C4-2B (cell line): ENCODE data around the gene TPSAB1.

ENCODE experiments used
- CTCF ChIP-seq: fragments of 450-650 bp; conservative IDR thresholded peaks from 2 replicates; pipeline ENCODE4 v1.5.1; 2017; ENCODE audit warnings: mild to moderate bottlenecking
- ZFX ChIP-seq: fragments of 450-650 bp; IDR thresholded peaks from 2 replicates; pipeline ENCODE4 v1.6.1; 2017

DNA sequence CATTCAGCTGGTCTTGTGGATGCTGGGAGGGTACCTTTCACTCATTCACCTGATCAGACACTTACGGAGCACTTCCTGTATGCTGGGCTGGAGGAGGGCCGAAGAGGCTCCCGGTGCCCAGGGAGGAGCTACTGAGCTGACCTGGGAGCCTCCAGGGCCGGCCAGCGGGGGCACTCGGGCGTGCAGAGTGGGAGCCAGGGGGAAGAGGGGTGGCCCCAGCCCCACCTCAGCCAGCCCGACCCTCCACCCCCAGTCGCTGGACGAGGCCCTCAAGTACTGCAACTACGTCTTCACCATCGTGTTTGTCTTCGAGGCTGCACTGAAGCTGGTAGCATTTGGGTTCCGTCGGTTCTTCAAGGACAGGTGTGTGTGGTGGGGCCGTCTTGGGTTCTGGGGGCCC lies 25.8 kb upstream of the TPSAB1 start:
- TF ChIP-seq CTCF, result no peak
- TF ChIP-seq ZFX, result no peak
